Neural progenitor cell (in vitro differentiated cells): ENCODE measurements around the gene NT5C2.

Experiments used
- EZH2 ChIP-seq: fragments of 200-600 bp; sonication (generic); IDR thresholded peaks from 2 replicates; pipeline ENCODE4 v1.6.1; 2017; ENCODE audit warnings: antibody characterized with exemption, mild to moderate bottlenecking, moderate library complexity
- TF ChIP-seq, protein P1 (sequence below): fragments of 200-600 bp; sonication (generic); IDR thresholded peaks from 2 replicates; pipeline ENCODE4 v1.5.1; 2017; ENCODE audit warnings: antibody characterized with exemption, mild to moderate bottlenecking

DNA sequence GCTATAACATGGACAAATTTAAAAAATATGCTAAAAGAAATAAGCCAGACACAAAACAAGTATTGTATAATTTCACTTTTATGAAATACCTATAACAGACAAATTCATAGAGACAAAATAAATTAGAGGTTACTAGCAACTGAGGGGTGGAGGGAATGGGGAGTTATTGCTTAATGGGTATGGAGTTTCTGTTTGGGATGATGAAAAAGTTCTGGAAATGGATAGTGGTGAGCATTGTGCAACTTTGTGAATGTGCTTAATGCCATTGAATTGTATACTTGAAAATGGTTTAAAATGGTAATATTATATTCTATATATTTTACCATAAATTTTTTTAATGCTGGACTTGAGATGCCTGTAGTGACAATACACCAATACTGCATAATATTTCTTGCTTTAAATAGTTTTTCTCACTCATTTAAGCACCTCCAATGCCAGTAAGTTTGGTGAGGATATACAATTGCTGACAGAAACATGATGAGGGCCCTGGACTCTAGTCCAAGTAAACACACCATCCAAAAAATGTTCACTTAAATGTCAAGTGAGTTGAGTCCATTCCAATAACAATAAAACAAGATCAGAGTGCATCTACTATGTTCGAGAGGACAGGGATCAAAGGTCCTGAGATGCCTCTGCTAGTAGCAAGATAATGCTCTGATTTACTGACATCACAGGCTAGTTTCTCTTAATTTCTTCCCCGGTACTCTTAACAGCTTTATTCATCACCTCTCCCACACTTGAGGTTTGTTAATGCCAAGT is 71.9 kb downstream of the NT5C2 start:
- TF ChIP-seq, protein P1, sequence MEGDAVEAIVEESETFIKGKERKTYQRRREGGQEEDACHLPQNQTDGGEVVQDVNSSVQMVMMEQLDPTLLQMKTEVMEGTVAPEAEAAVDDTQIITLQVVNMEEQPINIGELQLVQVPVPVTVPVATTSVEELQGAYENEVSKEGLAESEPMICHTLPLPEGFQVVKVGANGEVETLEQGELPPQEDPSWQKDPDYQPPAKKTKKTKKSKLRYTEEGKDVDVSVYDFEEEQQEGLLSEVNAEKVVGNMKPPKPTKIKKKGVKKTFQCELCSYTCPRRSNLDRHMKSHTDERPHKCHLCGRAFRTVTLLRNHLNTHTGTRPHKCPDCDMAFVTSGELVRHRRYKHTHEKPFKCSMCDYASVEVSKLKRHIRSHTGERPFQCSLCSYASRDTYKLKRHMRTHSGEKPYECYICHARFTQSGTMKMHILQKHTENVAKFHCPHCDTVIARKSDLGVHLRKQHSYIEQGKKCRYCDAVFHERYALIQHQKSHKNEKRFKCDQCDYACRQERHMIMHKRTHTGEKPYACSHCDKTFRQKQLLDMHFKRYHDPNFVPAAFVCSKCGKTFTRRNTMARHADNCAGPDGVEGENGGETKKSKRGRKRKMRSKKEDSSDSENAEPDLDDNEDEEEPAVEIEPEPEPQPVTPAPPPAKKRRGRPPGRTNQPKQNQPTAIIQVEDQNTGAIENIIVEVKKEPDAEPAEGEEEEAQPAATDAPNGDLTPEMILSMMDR, result no peak
- no peak for TF ChIP-seq EZH2
